ENCODE results near the gene GNG14. TPM values are rescaled to one million over a fixed set of nuclear protein-coding genes. Genes with fewer than 3 reads are reported as not detected.

GNG14 gene
- total and polyA plus RNA-seq, 10 of the 15 experiments (the other 5 are each of a cell fraction or from before 2014, with no cell fraction given), result not detected

DNA sequence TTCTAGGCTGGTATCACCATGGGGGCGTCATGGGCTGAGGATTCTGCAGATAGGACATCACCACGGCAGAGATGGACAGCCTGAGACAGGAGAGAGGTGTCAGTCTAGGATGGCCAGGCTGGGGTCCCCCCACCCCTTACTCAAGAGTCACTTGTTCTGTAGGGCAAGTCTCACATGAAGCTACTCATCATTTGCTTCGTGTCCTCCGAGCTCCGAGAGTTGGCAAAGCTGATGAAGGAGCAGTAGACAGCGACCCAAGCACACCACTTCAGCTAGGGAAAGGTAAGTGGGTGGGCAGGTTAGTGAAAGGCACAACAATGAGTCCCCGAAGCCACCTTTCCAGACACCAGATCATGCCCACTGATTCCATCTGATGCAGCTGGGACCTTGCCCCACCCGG, 19.5 kb upstream of the GNG14 start (continued):
- TF ChIP-seq NFXL1 (IDR thresholded peaks at IDR 0.05; ENCODE audit: borderline replicate concordance), result no peak
- no peak for TF ChIP-seq SREBF1 (IDR thresholded peaks at IDR 0.05; ENCODE audit: low read length)
- no peak for TF ChIP-seq RELA (IDR thresholded peaks at IDR 0.05; ENCODE audit: borderline replicate concordance, partially characterized antibody)

DNA sequence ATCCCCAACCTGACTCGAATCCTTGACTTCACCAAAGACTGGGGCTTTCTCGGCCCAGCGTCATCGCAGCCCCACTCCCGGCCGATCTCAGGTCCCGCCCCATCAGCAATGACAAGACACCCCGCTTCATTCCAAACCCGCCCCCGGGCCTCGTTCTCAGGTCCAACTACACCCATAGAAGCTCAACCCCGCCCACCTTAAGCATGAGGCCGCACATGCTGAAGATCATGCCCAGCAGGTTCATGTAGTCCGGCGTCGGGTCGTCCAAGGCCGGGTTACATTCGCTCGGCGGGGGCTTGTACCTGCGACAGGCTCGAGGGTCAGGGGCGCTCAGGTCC, 18.9 kb upstream of the GNG14 start:
- Histone ChIP-seq H3K4me2 (ENCODE audit: control insufficient read depth, insufficient read depth) (peak overlapping the region; percentile 60), H2AFZ (ENCODE audit: control insufficient read depth, low read depth, low read length) (peak overlapping the region; percentile 99), H3K36me3 (ENCODE audit: control insufficient read depth in 2 of 2, insufficient read depth in 2 of 2, low read length in 1 of 2) (peaks cover 8 to 16% of the 10 kb centered on the region in 2 experiments), H3K9me3 (replicated peaks; ENCODE audit: control insufficient read depth, insufficient read depth, low read length) (no peaks in the 10 kb centered on the region), H3K27me3 (replicated peaks in 1 of 2; ENCODE audit: control insufficient read depth in 2 of 2, insufficient read depth in 2 of 2, low read length in 1 of 2) (no peaks in the 10 kb centered on the region), H3K4me3 (peak overlapping the region; percentile 92), H4K20me1 (ENCODE audit: control insufficient read depth, insufficient read depth) (no peaks in the 10 kb centered on the region), H3K27ac (ENCODE audit: control insufficient read depth, insufficient read depth) (peak overlapping the region; percentile 100), H3K9ac (ENCODE audit: control insufficient read depth, insufficient read depth, low read length) (peak overlapping the region; percentile 99), H3K4me1 (ENCODE audit: control insufficient read depth, insufficient read depth, low read length) (peaks cover 30% of the 10 kb centered on the region), H3K79me2 (ENCODE audit: control insufficient read depth, insufficient read depth, low read length) (peaks cover 52% of the 10 kb centered on the region)
- intact Hi-C loops (cut with micrococcal nuclease; ENCODE audit: unreplicated experiment) (no loop called here), in situ Hi-C loops (cut with MboI) (no loop called here)
- POLR2A ChIA-PET, result interaction anchor here (0.6 to 1.8 kb wide), 6 partner anchors 9 to 683 kb away, joined by 3 to 4 read pairs (median 3); partner anchors contain the start of genes TRIR, ZNF490 and ZNF791
- no peak for FAIRE-seq
- RAD21 ChIA-PET (ENCODE audit: unreplicated experiment), result interaction anchor here (1.0 to 1.1 kb wide), 3 partner anchors 12 to 65 kb away, joined by 3 to 4 read pairs (median 4); partner anchors contain the start of genes DHPS, ZNF490 and ZNF791
- 2% methylated on average over 24 of the region's 24 CpGs for WGBS (ENCODE audit: insufficient coverage, insufficient replicate concordance, low lambda C conversion rate, missing lambda C conversion rate)
- DNase-seq (ENCODE audit: low read depth, low spot score), result no peak
- no peak for TF ChIP-seq RAD51 (IDR thresholded peaks at IDR 0.05)
- no peak for TF ChIP-seq SIX5 (IDR thresholded peaks at IDR 0.05; ENCODE audit: low read depth, low read length, severe bottlenecking)
- TF ChIP-seq CHD2 (IDR thresholded peaks at IDR 0.05; ENCODE audit: borderline replicate concordance, low read depth, low read length), result no peak; the same call in 1 of the 2 replicates
- TF ChIP-seq, protein P1, sequence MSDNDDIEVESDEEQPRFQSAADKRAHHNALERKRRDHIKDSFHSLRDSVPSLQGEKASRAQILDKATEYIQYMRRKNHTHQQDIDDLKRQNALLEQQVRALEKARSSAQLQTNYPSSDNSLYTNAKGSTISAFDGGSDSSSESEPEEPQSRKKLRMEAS (IDR thresholded peaks at IDR 0.05; ENCODE audit: low read depth, low read length), result peak; percentile 59
- peak; percentile 16 for TF ChIP-seq MYC (IDR thresholded peaks at IDR 0.05; ENCODE audit: insufficient read depth, insufficient read length, insufficient replicate concordance, low read length, severe bottlenecking)
- TF ChIP-seq POU2F2 (IDR thresholded peaks at IDR 0.05; ENCODE audit: borderline replicate concordance, low read depth, low read length), result no peak
- TF ChIP-seq NR2F1 (conservative IDR thresholded peaks at IDR 0.05), result no peak
- peak; percentile 50; the same call in 1 of the 2 replicates for TF ChIP-seq HDGF (IDR thresholded peaks at IDR 0.05)
- TF ChIP-seq MEF2B (IDR thresholded peaks at IDR 0.05; ENCODE audit: partially characterized antibody, poor library complexity, severe bottlenecking), result no peak
- TF ChIP-seq RAD21 (IDR thresholded peaks at IDR 0.05; ENCODE audit: insufficient read depth, low read depth, low read length), result no peak
- TF ChIP-seq JUNB (IDR thresholded peaks at IDR 0.05), result no peak
- no peak for TF ChIP-seq BCL11A (IDR thresholded peaks at IDR 0.05; ENCODE audit: low read depth, low read length)
- no peak for TF ChIP-seq ZBED1 (IDR thresholded peaks at IDR 0.05; ENCODE audit: borderline replicate concordance)
- SMC1A ChIA-PET (ENCODE audit: uncharacterized antibody, unreplicated experiment), result interaction anchor here (1.0 to 1.3 kb wide), 4 partner anchors 13 to 95 kb away, joined by 3 to 4 read pairs (median 4); partner anchors contain the start of genes DHPS, ZNF490 and ZNF791
- TSS peak; percentile 57 for BruUV-seq (replicated peaks)
- CTCF ChIA-PET, result interaction anchor here (1.4 to 2.3 kb wide), 3 partner anchors 12 to 105 kb away, joined by 3 to 11 read pairs (median 5); partner anchors contain the start of genes DHPS, ZNF490 and ZNF791
- peak; percentile 9 for ATAC-seq
